ENCODE data around the gene TUNAR.

DNA sequence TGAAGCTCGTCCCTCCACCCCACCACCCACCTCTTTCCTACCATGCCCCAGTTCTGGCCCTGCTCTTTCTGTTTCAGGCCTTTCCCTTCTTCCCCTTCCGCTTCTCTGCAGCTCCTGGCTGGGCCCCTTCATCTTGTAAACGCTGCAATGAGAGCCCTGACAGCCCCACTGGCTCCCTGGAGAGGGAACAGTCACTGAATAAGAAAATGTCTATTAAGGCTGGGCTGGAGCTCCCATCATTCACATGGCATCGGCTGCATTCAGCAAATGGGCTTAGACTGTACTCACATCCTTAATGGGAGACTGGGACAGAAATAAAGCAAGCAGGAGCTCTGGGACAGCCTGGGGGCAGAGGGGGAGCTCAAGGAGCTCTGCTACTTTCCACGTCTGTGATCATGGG lies 45.2 kb upstream of the TUNAR start:
- TF ChIP-seq POLR2A (IDR thresholded peaks at IDR 0.05) (no peak), POLR2AphosphoS5 (IDR thresholded peaks at IDR 0.05) (no peak), EP300 (IDR thresholded peaks at IDR 0.05) (no peak)
- TF ChIP-seq, protein P1, sequence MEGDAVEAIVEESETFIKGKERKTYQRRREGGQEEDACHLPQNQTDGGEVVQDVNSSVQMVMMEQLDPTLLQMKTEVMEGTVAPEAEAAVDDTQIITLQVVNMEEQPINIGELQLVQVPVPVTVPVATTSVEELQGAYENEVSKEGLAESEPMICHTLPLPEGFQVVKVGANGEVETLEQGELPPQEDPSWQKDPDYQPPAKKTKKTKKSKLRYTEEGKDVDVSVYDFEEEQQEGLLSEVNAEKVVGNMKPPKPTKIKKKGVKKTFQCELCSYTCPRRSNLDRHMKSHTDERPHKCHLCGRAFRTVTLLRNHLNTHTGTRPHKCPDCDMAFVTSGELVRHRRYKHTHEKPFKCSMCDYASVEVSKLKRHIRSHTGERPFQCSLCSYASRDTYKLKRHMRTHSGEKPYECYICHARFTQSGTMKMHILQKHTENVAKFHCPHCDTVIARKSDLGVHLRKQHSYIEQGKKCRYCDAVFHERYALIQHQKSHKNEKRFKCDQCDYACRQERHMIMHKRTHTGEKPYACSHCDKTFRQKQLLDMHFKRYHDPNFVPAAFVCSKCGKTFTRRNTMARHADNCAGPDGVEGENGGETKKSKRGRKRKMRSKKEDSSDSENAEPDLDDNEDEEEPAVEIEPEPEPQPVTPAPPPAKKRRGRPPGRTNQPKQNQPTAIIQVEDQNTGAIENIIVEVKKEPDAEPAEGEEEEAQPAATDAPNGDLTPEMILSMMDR (IDR thresholded peaks at IDR 0.05) = no peak

Data from gastroesophageal sphincter (tissue), 3 donors.